Testis (tissue), 2 donors: ENCODE data around the gene CYP27C1.

Source experiments
- CTCF ChIP-seq, 3 experiments: fragments of 450-650 bp in 2 of 3; fragments of 200-600 bp in 1 of 3; sonication (generic) in 1 of 3; IDR thresholded peaks; one replicate each; pipeline ENCODE4 v1.5.1; 2016 to 2019; ENCODE audit warnings: antibody characterized with exemption in 3 of 3, mild to moderate bottlenecking in 2 of 3, moderate library complexity in 1 of 3
- POLR2A ChIP-seq: fragments of 450-650 bp; IDR thresholded peaks from one replicate; pipeline ENCODE4 v1.6.1; 2017; ENCODE audit warnings: antibody characterized with exemption, mild to moderate bottlenecking, moderate library complexity

- TF ChIP-seq CTCF (IDR thresholded peaks at IDR 0.05) (no peak), POLR2A (no peak)
Observed at GRCh38 chr2:127254386-127254981, 34.4 kb upstream of the CYP27C1 start.
